Measurements from ENCODE around the gene FAM136A.

DNA sequence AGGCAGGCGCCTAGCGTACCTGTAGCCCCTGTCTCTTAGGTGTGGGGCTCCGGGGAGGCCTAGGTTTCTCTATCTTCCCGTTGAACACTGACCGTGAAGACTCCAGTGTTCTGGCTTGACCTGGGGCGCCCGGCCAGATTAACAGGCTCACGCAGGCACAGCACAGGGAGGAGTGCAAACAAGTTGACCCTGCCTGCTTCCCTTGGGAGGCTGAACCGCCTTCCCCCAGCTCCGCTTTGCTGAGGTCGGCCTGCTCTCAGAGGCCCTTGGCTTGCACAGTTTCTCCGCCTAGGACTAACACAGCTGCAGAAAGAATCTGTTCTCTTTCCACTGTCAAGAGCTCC lies 43.4 kb downstream of the FAM136A start:
- TF ChIP-seq, protein P1, sequence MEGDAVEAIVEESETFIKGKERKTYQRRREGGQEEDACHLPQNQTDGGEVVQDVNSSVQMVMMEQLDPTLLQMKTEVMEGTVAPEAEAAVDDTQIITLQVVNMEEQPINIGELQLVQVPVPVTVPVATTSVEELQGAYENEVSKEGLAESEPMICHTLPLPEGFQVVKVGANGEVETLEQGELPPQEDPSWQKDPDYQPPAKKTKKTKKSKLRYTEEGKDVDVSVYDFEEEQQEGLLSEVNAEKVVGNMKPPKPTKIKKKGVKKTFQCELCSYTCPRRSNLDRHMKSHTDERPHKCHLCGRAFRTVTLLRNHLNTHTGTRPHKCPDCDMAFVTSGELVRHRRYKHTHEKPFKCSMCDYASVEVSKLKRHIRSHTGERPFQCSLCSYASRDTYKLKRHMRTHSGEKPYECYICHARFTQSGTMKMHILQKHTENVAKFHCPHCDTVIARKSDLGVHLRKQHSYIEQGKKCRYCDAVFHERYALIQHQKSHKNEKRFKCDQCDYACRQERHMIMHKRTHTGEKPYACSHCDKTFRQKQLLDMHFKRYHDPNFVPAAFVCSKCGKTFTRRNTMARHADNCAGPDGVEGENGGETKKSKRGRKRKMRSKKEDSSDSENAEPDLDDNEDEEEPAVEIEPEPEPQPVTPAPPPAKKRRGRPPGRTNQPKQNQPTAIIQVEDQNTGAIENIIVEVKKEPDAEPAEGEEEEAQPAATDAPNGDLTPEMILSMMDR (IDR thresholded peaks at IDR 0.05), result no peak
- no peak for TF ChIP-seq POLR2A (IDR thresholded peaks at IDR 0.05)
